GM18511 (cell line): ENCODE data around the gene ENAH.

Experiments
- ATAC-seq: cut with Tn5 transposase; IDR thresholded peaks from one replicate; pipeline ENCODE4 v1.9.1; 2021; ENCODE audit warnings: mild to moderate bottlenecking, moderate library complexity; ENCODE audit not compliant: unreplicated experiment

The ENAH gene

DNA sequence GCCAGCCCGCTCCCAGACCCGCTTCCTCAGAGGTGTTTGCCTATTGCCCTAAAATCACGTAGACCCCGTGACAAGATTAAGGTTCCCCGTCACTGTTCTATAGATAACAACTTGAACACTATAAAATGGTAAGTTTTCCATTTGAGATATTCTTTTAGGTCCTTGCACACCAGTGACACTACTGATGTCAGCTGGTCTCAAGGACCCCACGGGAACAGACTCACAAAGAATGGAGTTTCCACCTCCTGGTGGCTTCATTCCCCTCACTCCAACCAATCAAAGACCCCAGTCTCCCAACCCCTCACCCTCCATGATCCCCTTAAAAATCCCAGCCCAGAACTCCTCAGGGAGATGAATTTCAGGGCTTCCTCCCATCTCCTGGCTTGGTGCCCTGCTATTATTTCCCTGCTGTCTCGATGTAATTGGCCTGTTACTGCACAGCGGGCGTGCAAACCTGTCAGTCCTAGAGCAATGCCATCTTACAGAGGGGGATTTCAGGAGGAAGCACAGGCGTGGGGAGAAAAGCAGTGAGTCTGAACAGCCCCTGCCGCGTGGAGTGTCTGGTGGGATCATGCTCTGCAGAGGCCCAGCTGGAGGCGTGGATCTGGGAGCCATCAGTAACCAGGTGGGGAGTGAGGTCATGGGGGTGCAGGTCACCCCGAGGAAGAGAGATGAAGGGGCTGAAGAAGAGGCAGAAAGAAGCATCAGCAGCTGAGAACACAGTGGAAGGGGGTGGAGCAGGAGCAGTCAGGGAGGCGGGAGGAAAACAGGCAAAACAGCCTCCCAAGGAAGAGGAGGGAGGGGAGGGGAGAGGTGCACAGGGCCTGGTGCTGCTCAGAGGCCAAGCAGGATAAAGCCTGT, 190.0 kb downstream of the ENAH start:
- ATAC-seq: no peak

DNA sequence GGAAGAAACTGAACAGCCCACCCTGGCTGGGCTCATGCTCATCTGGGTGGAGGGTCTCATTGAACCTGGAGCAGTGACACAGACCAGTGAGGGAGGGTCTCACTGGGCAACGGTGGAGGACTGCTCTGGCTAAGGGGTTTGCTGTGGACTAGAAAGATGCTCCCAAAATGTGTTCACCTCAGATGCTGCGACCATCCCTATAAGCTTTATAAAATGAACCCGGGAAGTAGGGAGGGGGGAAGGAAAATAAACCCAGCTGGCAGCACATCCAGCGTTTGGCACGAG, 190.6 kb downstream of the ENAH start:
- ATAC-seq: no peak

DNA sequence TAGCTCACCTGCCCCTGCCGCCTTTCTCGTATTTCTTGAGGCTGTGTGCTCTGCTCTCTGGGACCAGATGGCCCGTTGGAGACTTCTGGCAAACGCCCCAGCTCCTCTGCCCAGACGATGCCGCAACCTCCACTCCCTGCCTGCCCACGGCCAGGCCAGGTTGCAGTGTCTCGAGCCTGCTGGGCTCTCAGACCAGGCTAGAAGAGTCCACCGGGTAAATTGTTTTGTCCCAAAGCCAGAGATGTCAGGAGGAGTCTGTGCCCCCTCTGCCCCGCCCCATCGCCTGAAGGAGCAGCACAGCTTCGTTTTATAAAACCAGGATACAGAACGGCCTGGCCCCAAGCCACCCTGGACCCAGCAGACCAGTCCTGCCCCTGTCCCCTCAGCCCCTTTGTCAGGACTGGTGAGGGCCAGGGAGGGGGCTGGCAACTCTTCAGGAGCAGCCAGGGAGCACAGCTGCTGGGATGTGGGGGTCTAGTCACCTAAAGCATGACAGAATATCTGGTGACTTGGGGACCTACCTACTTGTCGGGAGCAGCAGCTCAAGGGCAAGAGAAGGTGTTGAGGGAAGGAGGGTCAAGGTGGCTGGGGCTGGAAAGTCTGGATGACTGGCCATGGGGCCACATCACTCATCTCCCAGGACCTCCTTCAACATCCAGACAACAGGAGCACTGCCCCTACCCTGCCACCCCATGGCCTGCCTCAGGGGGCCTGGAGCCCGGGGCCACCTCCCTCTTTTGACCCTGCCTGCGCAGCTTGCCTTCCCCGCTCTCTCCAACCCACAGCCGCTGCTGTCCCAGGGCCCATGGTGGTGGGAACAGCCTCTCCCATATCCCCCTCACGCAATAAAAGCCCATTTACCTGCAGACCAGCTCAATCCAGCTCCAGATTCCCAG, 191.1 kb downstream of the ENAH start:
- ATAC-seq: no peak

DNA sequence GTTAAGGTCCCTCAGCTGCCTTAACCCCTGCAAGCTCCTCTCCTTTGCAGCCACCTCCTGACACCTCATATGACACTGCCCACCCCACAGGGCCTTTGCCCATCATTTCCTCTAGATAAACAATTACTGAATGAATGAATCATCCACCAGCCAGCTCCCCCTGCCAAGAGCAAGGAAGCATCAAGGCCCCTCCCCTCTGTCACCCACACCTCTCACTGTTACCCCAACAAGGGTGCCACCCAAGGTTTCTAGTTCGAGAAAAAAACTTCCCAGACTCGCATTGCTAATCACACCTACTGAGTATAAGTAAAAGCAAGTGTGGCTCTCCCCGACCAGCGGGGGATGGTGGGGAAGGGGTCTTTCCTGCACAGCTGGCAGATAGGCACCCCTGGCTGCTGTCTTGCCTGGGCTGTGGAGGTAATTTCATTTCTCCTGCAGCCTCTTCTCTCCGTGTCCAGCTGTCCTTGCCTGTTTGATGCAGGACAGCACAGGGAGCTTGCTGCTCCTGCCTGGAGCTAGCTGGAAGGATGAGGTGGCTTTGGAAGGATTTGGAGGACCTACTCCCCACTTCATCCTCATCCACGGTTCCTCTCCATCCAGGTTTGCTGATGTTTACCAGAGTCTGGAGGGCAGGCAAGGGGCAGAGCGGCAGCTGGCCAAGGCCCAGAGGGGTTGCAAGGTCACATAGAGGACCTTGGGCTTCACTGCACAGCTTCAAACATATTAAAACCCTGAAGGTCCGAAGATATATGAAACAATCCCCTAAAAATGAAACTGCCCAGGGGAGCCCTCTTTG, 192.0 kb downstream of the ENAH start:
- no peak for ATAC-seq

DNA sequence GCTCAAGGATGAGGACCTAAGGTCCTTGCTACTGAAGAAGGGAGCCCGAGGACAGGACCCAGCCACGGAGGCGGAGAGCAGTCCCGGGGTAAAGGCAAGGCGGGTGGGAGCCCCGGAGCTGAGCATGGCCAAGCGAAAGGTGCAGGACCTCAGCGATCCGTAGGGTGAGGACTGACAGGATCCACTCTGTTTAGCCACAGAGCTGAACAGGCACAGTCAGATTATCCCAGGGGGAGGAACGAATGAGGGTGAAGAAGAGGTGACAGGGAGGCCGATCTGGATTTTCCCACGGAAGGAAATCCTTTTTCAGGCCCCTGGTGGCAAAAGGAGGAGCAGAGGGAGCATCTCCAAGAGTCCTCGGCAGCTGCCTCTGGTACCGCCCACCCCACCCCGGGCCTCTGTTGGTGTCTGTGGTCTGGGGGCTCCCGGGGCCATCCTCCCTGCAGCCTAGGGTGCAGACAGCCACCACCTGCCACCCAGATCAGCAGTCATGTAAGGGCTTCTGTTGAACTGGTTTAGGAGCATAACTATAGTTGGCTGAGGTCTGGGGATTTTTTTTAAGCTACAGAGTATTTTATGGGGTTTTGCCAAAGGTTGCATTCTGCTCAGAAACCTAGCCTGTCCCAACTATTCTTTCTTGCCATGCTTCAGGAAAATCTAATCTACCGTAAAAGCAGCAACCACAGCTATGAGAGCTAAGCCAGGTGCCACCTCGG, 192.7 kb downstream of the ENAH start:
- ATAC-seq: no peak

DNA sequence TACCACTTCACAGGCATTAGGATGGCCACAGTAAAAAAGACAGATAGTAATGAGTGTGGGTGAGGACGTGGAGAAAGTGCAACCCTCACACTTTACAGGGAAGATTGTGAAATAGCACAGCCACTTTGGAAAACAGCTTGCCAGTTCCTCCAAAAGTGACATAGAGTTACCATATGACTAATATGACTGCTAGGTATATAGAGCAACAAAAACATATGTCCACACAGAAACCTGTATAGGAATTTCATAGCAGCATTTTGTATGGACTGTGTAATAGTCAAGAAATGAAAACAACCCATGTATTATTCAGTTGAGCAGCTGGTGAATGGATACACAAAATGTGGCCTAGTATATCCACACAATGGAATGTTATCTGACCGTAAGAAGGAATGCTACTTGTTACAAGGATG, 194.7 kb downstream of the ENAH start:
- ATAC-seq: no peak

DNA sequence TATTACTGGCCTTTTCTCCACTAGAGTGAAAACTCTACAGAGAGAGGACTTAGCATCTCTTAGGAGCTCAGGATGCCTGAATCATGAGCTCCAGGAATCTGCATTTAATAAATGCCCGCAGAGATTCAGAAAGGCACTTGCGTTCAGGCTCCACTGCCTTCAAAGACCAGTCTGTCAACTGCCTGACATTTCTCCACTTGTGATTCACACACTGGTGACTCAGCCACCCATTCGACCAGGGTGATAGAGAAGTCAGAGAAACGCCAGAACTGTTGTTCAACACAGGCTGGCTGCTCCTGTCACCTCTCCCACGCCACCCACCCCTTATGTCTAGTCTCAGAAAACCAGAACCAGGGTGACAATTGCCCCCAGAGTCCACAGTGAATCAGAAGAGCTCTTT, 198.2 kb downstream of the ENAH start:
- ATAC-seq: peak; percentile 77

DNA sequence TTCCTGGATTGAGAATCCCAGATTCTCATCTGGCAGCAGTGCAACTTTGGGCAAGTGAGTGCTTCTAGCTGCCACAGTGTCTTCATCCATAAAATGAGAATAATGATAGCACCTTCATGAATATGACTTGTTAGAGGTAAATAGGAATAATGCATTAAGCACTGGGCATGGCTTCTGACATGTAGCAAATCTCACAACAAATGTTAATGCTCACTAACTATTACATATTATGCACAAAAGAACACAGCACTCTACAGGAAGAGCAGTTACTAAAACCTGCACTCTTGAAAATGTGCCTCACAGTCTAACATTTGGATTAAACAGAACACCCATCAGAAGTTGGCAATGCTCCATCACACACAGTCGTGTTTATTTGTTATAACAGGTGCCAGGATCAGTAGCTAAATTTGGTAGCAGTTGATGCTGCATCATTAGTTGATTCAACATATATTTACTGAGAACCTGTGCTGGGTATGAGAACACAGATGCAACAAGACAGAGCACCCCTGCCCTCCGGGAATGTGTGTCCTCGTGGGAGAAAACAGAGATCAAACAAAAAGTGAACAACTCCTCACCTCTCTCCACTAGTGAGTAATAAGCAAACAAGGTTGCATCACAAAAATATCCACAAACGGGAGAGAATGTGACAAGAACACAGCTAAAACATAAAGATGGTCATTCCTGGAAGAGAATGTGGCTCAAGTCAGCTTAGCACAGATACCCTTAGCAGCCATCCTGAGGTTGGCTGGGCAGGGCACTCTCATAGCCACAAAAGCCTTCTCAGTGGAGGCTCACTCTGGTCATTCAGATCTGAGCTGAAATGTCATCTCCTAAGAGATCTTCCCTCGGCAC, 198.9 kb downstream of the ENAH start:
- peak; percentile 45 for ATAC-seq

DNA sequence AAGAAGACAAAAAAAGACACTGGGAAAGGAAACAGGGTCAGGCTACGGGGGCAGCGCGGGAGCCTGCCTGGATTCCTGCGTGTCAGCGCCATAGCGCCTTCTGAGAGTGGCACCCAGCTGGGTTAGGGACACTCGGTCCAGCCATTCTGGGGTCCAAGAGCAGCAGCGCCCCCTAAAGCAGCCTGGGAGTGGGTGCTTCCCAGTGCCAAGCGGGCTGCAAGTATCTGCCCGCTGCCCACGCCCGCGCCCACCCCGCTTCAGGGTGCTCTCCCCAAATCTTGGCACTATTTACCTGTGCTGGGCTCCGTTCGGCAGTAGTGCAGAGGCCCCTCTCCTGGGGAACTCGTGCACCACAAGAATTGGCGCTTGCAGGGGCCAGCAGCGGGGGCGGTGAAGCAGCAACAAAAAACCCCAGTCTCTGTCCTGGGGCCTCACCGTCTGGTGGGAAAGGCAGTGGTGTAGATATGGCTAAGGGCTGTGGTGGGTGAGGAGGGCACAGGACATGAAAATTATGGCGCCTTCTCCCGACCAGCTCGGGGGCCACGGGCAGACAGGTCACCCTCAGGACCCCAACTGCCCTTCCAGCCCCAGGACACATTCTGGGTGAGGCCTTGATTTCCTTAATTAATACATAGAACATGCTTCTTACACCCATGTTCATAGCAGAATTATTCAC, 200.9 kb downstream of the ENAH start:
- no peak for ATAC-seq

DNA sequence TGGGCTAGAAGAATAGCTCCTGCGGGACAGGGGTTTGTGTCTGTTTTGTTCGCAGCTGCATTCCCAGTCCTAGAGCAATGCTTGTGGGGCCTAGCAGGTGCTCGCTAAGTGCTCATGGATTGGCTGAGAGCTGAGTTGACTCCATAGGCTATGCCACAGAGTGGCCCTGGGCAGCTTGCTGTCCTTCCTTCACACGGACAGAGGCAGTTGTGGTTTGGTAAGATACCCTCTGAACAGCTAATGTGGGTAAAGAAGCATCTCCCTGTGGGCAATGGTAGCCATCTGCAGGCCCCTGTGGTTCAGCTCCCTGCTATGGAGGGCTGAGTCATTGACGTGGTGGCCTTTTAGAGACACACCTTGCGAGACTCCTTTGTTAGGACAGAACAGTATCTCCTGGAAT, 201.6 kb downstream of the ENAH start:
- ATAC-seq: no peak

DNA sequence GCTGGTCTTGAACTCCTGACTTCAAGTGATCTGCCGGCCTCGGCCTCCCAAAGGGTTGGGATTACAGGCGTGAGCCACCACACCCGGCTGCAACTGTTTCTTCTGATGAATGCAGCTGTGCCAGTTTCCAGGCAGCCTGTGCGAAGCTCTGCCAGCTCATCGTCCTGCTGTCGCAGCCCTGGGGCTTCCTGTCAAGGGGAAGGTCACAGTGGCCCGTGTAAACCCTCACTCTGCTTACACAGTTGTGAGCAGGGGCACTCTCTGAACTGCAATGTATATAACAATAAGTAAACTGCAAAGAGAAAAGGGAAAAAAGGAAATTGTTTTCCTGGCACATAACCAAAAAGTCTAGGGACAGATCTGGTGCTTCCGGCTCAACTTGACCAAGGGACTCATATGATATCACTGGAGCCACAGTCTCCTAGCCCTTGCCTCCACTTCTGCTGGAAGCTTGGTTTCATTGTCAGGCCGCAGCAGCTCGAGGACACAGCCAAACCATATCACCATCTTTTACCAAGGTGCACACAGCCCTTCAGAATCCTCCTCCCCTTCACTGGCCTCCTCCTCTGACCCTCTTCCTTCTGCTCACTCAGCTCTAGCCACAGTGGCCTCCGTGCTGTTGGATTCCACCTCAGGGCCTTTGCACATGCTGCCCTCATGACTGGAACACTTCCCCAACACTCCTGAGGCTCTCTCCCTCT, 202.3 kb downstream of the ENAH start:
- no peak for ATAC-seq

DNA sequence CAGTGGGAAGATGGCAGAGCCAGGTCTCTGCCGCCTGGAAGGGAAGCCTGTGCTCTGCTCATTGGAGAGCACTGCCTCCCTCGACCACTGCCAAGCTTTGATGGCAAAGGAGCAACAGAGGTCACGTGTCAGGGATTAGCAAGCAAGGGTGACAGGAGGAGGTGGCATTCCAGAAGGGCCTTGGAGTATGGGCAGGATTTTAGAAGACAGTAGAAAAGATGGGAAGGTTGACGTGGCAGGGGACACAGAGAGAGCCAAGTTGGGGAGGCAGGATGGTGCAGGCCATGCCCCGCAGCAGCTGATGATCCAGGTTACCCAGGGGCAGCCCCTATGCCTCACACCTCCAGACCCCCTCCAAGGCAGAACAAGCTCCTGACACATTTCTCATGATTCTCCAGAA, 203.1 kb downstream of the ENAH start:
- no peak for ATAC-seq

DNA sequence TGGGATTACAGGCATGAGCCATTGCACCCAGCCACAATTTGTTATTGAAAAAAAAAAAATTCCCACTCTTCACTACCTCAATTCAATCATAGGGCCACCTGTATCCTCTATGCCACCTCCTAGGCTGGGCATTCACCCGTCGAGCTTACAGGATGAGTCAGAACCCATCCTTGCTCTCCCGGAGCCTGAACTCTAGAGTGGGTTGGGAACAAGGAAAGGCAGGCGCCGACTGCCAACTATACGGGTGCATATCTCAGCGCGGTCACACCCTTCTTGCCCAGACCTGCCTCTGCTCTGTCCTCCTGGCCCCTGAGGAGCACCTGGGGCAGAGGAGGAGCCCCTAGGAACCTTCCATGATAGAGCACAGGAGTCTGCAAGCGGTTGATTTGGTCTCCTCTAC, 203.7 kb downstream of the ENAH start:
- ATAC-seq: no peak

DNA sequence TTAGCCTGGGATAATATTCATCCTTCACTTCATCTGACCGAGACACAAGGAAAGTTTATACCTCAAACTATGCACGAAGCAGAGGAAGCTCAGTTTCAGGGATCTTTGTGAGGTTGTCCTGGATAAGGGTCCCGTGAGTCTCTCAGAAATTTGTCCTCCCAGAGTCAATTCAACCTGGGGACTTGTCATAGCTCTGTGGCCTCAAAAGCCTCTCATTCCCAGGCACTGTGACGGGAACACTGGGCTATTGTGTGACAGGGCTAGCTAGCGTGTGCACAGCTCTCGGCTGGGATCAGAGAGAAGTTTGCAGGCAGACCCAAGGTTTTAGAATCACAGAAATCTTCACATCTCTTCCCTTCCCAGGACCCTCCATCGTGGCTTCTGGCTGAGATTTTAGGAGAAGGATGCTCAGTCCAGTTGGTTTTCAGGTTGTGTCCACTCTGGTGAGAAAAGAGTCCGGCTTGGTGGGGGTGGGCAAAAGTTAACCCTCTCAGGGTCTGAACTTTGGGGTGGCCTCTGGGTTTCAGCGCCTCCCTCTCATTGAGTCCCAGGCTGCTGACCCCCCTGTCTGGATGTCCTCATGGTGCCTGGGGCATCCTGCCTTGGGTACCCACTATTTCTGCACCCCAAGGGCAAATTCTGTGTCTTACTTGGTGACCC, 204.6 kb downstream of the ENAH start:
- ATAC-seq: no peak

DNA sequence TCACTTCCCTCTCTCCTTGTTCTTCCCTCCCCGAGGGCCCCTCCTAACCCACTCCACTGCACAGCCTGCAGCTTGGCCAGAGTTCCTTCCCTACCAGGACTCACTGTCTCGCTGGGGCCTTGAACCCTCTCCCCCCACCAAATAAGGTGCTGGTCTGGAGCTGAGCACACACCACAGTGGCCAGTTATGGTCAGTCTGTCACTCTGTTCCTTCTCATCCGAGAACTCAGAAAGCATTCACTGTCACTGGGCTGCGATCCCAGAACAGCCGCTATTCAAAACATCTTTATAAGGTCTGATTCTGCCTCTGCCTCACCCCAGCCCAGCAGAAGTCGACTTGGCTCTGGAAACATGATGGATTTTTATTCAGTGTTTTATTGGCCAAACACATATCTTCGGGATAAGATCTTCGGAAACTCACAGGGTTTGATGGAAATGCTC, 205.3 kb downstream of the ENAH start:
- ATAC-seq: no peak

DNA sequence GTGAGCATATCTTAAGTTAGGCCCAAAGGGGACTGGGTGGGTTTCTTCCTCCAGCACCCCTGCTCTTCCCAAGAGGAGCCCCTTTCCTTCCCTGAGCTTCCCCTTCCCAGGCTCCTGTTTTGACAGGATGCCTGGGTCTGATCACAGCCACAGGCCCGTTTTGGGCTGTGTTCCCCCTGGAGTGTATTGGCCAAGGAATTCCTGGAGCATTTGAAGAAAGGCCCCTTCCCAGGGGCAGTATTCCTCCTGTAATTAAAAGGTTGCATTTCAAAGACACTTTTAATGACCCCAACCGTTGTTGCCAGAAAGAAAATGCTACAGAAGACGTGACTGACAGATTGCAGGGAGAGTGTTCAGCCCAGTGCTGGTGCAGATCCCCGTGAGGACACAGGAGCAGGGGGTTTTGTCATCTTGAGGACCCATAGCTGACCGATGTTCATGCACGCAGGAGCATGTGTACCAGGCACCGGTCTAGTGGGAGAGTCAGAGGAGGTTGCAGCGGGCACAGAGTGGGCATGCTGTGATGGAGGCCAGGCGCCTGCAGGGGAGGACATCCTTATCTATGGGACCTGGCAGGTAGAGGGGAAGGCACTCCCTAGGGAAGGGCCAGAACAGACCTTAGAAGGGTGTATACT, 205.8 kb downstream of the ENAH start:
- no peak for ATAC-seq

DNA sequence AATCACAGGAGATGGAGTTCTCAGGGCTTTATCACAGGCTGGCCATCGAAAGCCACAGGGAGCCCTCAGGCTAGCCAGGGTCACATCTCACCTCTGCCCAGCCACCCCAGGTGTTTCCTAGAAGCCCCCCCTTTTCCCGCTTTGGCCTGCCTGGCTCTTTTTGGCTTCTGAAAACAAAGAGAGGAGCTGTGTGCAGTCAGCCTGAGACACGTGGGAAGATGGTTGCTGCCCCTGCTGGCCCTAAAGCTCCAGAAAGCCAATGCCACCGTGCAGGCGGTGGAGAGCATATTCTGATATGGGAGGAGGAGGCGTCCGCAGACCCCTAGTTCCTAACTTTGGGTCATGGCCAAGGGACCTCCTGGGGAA, 206.3 kb downstream of the ENAH start:
- ATAC-seq: no peak
